ENCODE results near the gene M1AP.
A peak's percentile ranks its signal among the peaks of the same experiment; 100 is the strongest.

M1AP gene

DNA sequence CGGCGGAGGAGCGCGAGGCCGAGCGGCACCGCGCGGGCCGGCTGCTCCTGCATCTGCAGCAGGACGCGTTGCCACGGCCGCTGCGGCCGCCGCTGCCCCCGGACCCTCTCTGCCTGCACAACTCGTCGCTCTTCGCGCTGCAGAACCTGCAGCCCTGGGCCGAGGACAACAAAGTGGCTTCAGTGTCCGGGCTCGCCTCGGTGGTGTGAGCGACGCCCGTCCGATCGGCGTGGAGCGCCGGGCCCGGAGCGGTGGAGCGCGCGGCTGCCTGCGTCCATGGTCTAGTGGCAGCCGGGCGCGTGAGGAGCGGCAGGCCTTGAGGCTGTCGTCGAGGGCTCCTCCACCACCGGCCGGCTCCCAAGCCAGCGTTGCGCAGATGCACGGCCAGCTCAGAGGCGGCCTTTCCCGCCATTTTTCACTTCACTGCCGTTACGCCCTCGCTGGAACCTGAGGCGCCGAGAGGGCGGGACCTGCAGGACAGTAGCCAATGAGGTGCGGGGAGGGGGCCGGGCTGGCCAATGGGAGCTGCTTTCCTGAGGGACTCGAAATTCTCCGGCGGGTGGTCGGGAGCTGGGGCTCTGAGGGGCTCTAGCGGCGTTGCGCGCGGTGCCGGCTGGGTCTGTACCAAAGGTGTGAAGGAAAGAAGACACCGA lies 132.0 kb downstream of the M1AP start:
- TF ChIP-seq, protein P1, sequence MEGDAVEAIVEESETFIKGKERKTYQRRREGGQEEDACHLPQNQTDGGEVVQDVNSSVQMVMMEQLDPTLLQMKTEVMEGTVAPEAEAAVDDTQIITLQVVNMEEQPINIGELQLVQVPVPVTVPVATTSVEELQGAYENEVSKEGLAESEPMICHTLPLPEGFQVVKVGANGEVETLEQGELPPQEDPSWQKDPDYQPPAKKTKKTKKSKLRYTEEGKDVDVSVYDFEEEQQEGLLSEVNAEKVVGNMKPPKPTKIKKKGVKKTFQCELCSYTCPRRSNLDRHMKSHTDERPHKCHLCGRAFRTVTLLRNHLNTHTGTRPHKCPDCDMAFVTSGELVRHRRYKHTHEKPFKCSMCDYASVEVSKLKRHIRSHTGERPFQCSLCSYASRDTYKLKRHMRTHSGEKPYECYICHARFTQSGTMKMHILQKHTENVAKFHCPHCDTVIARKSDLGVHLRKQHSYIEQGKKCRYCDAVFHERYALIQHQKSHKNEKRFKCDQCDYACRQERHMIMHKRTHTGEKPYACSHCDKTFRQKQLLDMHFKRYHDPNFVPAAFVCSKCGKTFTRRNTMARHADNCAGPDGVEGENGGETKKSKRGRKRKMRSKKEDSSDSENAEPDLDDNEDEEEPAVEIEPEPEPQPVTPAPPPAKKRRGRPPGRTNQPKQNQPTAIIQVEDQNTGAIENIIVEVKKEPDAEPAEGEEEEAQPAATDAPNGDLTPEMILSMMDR (conservative IDR thresholded peaks at IDR 0.05; ENCODE audit: low read length), result no peak
- no peak overlapping the region for H3K4me3 ChIP-seq (ENCODE audit: low read length)
- DNase-seq (ENCODE audit: low read depth), result peak; percentile 37

DNA sequence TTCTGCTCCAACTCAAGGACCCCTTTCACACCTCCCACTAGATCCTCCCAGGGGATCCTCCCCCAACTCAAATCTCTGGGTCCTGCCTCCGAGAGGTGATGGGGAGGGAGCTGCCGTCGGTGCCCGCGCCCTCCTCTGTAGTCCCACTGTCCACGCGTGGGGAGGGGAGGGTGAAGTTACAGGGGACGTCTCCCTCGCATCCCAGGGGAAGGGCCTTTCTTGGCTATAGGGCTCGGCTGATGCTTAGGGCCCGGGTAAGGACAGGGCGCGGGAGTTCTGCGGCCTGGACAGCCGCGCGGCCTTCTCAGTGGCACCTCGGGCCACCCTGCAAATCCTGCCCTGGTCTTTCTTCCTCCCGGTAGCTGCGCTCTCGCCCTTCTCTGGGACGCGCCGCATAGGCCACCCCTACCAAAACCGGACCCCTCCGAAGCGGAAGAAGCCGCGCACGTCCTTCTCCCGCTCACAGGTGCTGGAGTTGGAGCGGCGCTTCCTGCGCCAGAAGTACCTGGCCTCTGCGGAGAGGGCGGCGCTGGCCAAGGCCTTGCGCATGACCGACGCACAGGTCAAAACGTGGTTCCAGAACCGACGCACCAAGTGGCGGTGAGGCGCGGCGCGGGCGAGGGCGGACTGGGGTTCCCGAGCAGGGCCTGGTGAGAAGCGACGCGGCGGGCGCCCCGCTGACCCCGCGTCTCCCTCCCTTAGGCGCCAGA lies 132.7 kb downstream of the M1AP start:
- TF ChIP-seq, protein P1 (conservative IDR thresholded peaks at IDR 0.05; ENCODE audit: low read length), result no peak
- H3K4me3 ChIP-seq (ENCODE audit: low read length), result no peak overlapping the region
- no peak for DNase-seq (ENCODE audit: low read depth)

DNA sequence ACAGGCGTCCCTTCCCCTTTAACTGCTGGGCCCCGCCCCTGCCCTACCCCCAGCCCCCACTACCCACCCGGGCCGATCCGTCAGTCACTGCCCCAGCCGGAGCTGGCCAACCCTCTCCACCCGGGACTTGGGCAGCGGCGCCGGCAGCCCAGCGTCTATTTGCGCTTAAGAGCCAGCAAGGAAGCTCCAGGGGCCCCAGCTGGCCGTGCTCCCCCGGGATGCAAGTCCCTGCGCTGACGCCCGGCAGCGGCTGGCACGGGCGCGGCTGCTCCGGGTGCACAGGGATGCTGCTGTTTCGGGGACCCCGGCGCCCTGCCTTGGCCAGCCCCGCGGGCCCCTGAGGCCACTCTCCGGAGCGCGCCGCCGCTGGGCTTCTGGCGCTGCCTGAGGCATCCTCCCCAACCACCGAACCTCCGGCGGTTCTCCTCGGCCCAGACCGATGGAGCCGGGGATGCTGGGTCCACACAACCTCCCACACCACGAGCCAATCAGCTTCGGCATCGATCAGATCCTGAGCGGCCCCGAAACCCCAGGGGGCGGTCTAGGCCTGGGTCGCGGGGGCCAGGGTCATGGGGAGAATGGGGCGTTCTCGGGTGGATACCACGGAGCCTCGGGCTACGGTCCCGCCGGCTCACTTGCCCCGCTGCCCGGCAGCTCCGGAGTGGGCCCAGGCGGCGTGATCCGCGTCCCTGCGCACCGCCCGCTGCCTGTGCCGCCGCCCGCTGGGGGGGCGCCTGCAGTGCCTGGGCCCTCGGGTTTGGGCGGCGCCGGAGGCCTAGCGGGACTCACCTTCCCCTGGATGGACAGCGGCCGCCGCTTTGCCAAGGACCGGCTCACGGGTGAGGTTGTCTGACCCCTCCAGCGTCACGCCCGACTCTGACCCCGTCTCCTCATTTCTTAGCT lies 133.5 kb downstream of the M1AP start, which contains the start of gene TLX2:
Gene TLX2, plus strand, starts transcription at position 83 of the 903 bp plus-strand sequence. Its CDS starts 357 bp downstream, at position 440.
- H3K4me3 ChIP-seq (ENCODE audit: low read length), result no peak within 1 kb of the TSS
- TF ChIP-seq, protein P1 (conservative IDR thresholded peaks at IDR 0.05; ENCODE audit: low read length), result no peak
- no peak for DNase-seq (ENCODE audit: low read depth)

DNA sequence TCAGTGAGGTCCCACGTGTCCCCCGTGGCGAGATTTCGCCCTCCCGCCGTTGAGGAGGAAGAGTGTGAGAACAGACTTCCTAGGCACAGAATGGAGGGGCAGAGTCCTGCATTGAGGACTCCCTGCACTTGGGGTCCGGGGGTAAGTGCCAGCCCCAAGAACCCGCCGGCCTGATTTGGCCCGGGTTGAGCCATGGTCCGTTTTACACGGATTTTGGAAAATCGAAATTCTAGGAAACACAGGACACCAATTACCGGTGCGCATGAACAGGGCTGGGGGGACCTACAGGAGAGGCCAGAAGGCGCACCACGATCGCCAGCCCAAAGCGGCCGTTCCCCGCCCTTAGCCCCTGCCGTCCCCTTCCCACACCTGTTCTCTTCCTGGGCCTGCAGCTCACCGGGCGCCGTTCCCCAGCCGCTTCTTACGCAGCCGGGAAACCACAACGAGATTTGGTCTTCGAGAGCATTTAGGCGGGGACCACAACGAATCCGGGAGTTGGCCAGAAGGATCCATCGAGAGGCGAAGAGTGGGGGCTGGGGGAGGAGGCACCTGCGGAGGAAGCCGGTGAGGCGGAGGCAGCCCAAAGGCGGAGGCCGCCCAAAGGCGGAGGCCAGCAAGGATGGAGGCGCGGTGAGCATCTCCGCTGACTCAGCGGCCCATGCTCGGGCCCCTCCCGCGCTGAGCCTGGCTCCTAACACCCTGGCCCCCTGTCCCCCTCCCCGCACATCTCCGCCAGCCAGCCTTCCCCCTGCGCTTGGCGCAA lies 134.3 kb downstream of the M1AP start:
- TF ChIP-seq, protein P1 (conservative IDR thresholded peaks at IDR 0.05; ENCODE audit: low read length), result no peak
- no peak for DNase-seq (ENCODE audit: low read depth)
- H3K4me3 ChIP-seq (ENCODE audit: low read length), result no peak overlapping the region

DNA sequence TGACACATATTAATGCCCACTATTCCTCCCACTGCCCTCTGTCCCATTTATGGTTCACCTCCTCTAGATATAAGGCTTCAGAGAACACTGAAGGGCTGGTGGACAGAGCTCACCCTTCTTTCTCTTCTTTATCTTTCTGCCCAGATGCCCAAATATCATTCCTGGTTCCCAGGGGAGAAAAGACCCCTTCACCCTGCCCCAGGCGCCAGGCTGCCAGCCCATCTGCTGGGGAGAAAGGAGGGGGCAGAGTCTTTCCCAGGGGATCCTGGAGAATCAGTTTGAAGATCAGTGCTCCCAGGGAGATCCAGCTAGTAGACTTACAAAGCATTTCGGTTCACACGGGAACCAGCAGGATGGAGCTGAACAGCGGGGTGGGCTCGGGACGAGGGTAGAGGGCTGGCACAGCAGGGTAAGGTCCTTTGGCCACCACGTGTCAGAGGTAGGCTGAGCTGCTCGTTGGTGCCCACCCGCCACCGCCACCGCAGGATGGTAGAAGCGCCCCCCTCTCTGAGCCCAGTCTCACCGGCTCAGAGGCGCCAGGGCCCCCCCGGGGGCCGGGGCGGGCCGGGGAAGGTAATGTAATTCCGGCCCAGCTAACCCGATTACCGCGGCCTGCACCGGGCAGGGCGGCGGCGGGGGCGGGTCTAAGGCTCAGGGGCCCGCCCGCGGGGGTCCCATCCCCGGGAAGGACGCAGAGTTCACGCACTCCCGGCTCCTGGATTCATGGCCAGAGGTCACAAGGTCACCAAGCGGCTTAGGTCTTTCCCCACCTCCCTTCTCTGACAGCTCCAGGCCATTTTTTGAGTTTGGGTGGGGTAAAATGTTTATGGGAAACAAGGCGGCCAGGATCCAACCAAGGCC lies 135.2 kb downstream of the M1AP start:
- DNase-seq (ENCODE audit: low read depth), result no peak
- no peak overlapping the region for H3K4me3 ChIP-seq (ENCODE audit: low read length)
- TF ChIP-seq, protein P1 (conservative IDR thresholded peaks at IDR 0.05; ENCODE audit: low read length), result no peak

Measured in AG10803 (cell line).